Stimulated activated CD4-positive, alpha-beta T cell treated with anti-CD3 and anti-CD28 coated beads, Interleukin-4, amount 100 ng/mL, for 48 hours (primary cell): ENCODE data around the gene TBC1D5.

Experiments
- DNase-seq, 2 donors: peaks; one replicate each; pipeline ENCODE4 v3.0.0-alpha.2; 2020; ENCODE audit warnings: low read depth in 2 of 2

Gene TBC1D5

GRCh38 chr3:17231537-17232261 is 510.7 kb downstream of the TBC1D5 start:
- no peak for DNase-seq

GRCh38 chr3:17227472-17227871 is 515.0 kb downstream of the TBC1D5 start:
- DNase-seq: no peak

- DNase-seq: no peak
Observed at GRCh38 chr3:17221529-17221928, 520.9 kb downstream of the TBC1D5 start.

GRCh38 chr3:17219593-17219992 is 522.8 kb downstream of the TBC1D5 start:
- no peak for DNase-seq

GRCh38 chr3:17218587-17218986 is 523.8 kb downstream of the TBC1D5 start:
- DNase-seq: no peak

GRCh38 chr3:17217588-17217987 is 524.8 kb downstream of the TBC1D5 start:
- no peak for DNase-seq

- no peak for DNase-seq
Observed at GRCh38 chr3:17213102-17213501, 529.3 kb downstream of the TBC1D5 start.

- DNase-seq: no peak
Observed at GRCh38 chr3:17207979-17208378, 534.5 kb downstream of the TBC1D5 start.

- no peak for DNase-seq
Observed at GRCh38 chr3:17207019-17207418, 535.4 kb downstream of the TBC1D5 start.

- DNase-seq: no peak
Observed at GRCh38 chr3:17204049-17204650, 538.3 kb downstream of the TBC1D5 start.

- DNase-seq: no peak
Observed at GRCh38 chr3:17201538-17201937, 540.9 kb downstream of the TBC1D5 start.

- no peak for DNase-seq
Observed at GRCh38 chr3:17195856-17196604, 546.4 kb downstream of the TBC1D5 start.

- no peak for DNase-seq
Observed at GRCh38 chr3:17195192-17195611, 547.2 kb downstream of the TBC1D5 start.

- DNase-seq: no peak
Observed at GRCh38 chr3:17194116-17194515, 548.3 kb downstream of the TBC1D5 start.

GRCh38 chr3:17192995-17193394 is 549.4 kb downstream of the TBC1D5 start:
- no peak for DNase-seq

GRCh38 chr3:17190353-17191078 is 551.9 kb downstream of the TBC1D5 start:
- no peak for DNase-seq

GRCh38 chr3:17188378-17188777 is 554.1 kb downstream of the TBC1D5 start:
- no peak for DNase-seq

GRCh38 chr3:17187589-17188184 is 554.7 kb downstream of the TBC1D5 start:
- no peak for DNase-seq

GRCh38 chr3:17183951-17184550 is 558.4 kb downstream of the TBC1D5 start:
- no peak for DNase-seq

GRCh38 chr3:17182166-17182565 is 560.3 kb downstream of the TBC1D5 start:
- DNase-seq: no peak

- DNase-seq: no peak
Observed at GRCh38 chr3:17181413-17181907, 561.0 kb downstream of the TBC1D5 start.
